Keratinocyte (primary cell): ENCODE data around the gene NTN1. TPM values are rescaled to one million over a fixed set of nuclear protein-coding genes. Genes with fewer than 3 reads are reported as not detected.

Experiments
- DNase-seq: peaks from one replicate; pipeline ENCODE4 v3.0.0-alpha.2; 2011; ENCODE audit warnings: low read depth, missing footprints, low spot score
- FAIRE-seq: peaks from 2 replicates; lab custom pipeline; 2011; peaks lifted over from hg19 to GRCh38; lab: Jason Lieb, UNC
- H2AFZ ChIP-seq: 2 replicates; pipeline ENCODE4 v1.6.0; 2012; ENCODE audit warnings: low read length, control low read depth, inconsistent platforms; ENCODE audit not compliant: control insufficient read depth
- H3K27ac ChIP-seq: 2 replicates; pipeline ENCODE4 v1.5.1; 2011; ENCODE audit warnings: low read length; ENCODE audit not compliant: control insufficient read depth, insufficient read depth
- H3K27me3 ChIP-seq: 3 replicates; pipeline ENCODE4 v1.6.0; 2011; ENCODE audit warnings: low read length; ENCODE audit not compliant: control insufficient read depth, insufficient read depth; ENCODE audit errors: extremely low read depth
- H3K36me3 ChIP-seq, 2 experiments: 2 replicates in 1 of 2; 3 replicates in 1 of 2; pipeline ENCODE4 v1.5.1; 2011; ENCODE audit warnings: low read length in 2 of 2, mild to moderate bottlenecking in 1 of 2; ENCODE audit not compliant: control insufficient read depth in 2 of 2, insufficient read depth in 2 of 2; ENCODE audit errors: extremely low read depth in 1 of 2
- H3K4me1 ChIP-seq: 3 replicates; pipeline ENCODE4 v1.5.1; 2011; ENCODE audit warnings: low read length; ENCODE audit not compliant: control insufficient read depth, insufficient read depth; ENCODE audit errors: extremely low read depth
- H3K4me2 ChIP-seq: 3 replicates; pipeline ENCODE4 v1.6.0; 2011; ENCODE audit warnings: low read depth, low read length; ENCODE audit not compliant: control insufficient read depth, insufficient read depth; ENCODE audit errors: extremely low read depth
- H3K4me3 ChIP-seq, 3 experiments: fragments of 200-600 bp in 1 of 3; sonication (generic) in 1 of 3; 2 replicates in 2 of 3; 3 replicates in 1 of 3; pipeline ENCODE4 v1.5.1; 2011 to 2016; ENCODE audit warnings: low read length in 3 of 3, mild to moderate bottlenecking in 3 of 3, control low read depth in 2 of 3, inconsistent platforms in 1 of 3, low read depth in 1 of 3, mixed read lengths in 1 of 3, mixed run types in 1 of 3, moderate library complexity in 1 of 3; ENCODE audit not compliant: control insufficient read depth in 2 of 3, insufficient read depth in 2 of 3; ENCODE audit errors: extremely low read depth in 1 of 3
- H3K79me2 ChIP-seq: 2 replicates; pipeline ENCODE4 v1.6.0; 2012; ENCODE audit warnings: low read length; ENCODE audit not compliant: control insufficient read depth, insufficient read depth
- H3K9ac ChIP-seq: 3 replicates; pipeline ENCODE4 v1.6.0; 2011; ENCODE audit warnings: low read length; ENCODE audit not compliant: control insufficient read depth, insufficient read depth; ENCODE audit errors: extremely low read depth
- H3K9me1 ChIP-seq: 3 replicates; pipeline ENCODE4 v1.6.0; 2011; ENCODE audit warnings: low read length; ENCODE audit not compliant: control insufficient read depth, insufficient read depth; ENCODE audit errors: extremely low read depth
- H3K9me3 ChIP-seq: 2 replicates; pipeline ENCODE4 v1.5.1; 2012; ENCODE audit warnings: low read depth, low read length; ENCODE audit not compliant: control insufficient read depth
- H4K20me1 ChIP-seq: 3 replicates; pipeline ENCODE4 v1.6.0; 2011; ENCODE audit warnings: low read length; ENCODE audit not compliant: control insufficient read depth, insufficient read depth; ENCODE audit errors: extremely low read depth
- CTCF ChIP-seq, 3 experiments: IDR thresholded peaks in 1 of 3; conservative IDR thresholded peaks in 1 of 3; optimal IDR thresholded peaks in 1 of 3; 2 replicates in 2 of 3; 3 replicates in 1 of 3; pipeline versions ENCODE3 to v1.5.1; 2011; ENCODE audit warnings: low read length in 3 of 3, mild to moderate bottlenecking in 3 of 3, moderate library complexity in 2 of 3, control low read depth in 1 of 3, inconsistent platforms in 1 of 3; ENCODE audit not compliant: insufficient read depth in 2 of 3; ENCODE audit errors: extremely low read depth in 1 of 3
- EZH2 ChIP-seq: IDR thresholded peaks from one replicate; pipeline ENCODE4 v1.6.1; 2012; ENCODE audit warnings: inconsistent platforms, mild to moderate bottlenecking, low read length, moderate library complexity
- dilution Hi-C: fragments of 300-500 bp; cut with MboI; formaldehyde crosslinking; loops from one replicate; pipeline ENCODE4 v1.7.0; 2020; ENCODE audit warnings: low sequenced_read_pairs; ENCODE audit not compliant: extremely low pct_ligation_motif_present
- polyA plus RNA-seq, 5 experiments: library from polyadenylated mRNA; depleted of rRNA in 3 of 5; stranded (reverse) in 3 of 5; stranded (forward) in 1 of 5; unstranded in 1 of 5; fragments of >200 nt; gene quantifications; 1 replicate in 1 of 5; 2 replicates in 3 of 5; 3 replicates in 1 of 5; pipeline versions ENCODE4 v1.2.1 to v1.2.3, GENCODE V29; 2011 to 2012; ENCODE audit warnings: missing spikeins in 2 of 5, low read depth in 1 of 5, low replicate concordance in 1 of 5

The NTN1 gene
- polyA plus RNA-seq, 1 donor (not counting 4 experiments of a cell fraction or from before 2014, with no cell fraction given): 0.10 TPM

DNA sequence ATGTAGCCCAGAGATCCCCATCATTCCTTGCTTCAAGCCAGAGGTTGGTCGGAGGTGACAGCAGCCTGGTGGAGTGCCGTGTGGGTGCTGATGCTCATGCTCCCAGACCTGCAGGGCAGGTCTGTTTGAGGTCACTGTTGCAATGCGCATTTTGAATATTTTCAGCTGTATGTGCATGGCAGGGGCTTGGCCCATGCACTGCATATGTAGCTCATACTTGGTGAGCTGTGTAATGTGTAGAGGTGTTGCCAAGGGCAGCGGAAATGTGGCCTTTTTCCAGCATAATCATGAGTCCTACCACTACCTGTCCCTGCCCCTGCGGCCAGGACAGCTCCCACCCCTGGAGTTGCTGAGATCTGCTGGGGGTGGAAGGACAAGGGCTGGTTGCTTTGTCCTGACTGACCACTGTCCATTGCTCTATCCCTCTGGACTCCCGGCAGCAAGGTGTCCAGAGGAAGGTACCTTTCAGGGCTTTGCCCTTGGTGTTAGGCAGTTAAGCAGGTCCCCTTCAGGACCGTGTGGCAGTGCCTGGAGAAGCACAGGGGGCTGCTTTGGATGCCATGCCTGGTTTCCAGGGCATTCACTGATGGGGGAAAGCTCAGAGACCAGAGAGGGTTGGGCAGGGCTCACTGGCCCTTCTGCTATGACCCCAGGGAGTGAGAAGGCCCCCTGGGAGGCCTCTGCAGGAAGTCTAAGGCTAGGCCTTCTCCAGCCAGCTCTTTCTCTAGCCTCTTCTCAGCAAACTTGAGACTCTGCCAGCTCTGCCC lies 215.2 kb downstream of the NTN1 start:
- DNase-seq (no peak), FAIRE-seq (no peak)
- Histone ChIP-seq H3K27me3 (peaks cover 7% of the 10 kb centered on the region), H3K27ac (no peak overlapping the region), H3K9ac (no peak overlapping the region), H3K9me1 (no peaks in the 10 kb centered on the region), H3K36me3 (no peaks in the 10 kb centered on the region), H2AFZ (no peak overlapping the region), H3K4me3 (no peak overlapping the region), H3K4me1 (peaks cover 5% of the 10 kb centered on the region), H3K79me2 (no peaks in the 10 kb centered on the region), H3K4me2 (no peak overlapping the region), H4K20me1 (no peaks in the 10 kb centered on the region), H3K9me3 (no peaks in the 10 kb centered on the region)
- TF ChIP-seq CTCF (optimal IDR thresholded peaks at IDR 0.05 in 1 of 3, IDR thresholded peaks at IDR 0.05 in 1 of 3, conservative IDR thresholded peaks at IDR 0.05 in 1 of 3; ENCODE audit: extremely low read depth in 1 of 3, insufficient read depth in 2 of 3, low read length in 3 of 3) (no peak), EZH2 (no peak)
- dilution Hi-C loops: no loop called here

GRCh38 chr17:9237053-9237410 lies 215.7 kb downstream of the NTN1 start:
- no peak for DNase-seq
- peaks cover 5% of the 10 kb centered on the region for H3K4me1 ChIP-seq
- H2AFZ ChIP-seq: no peak overlapping the region
- no peaks in the 10 kb centered on the region for H4K20me1 ChIP-seq
- H3K27ac ChIP-seq: no peak overlapping the region
- TF ChIP-seq EZH2 (no peak), CTCF (optimal IDR thresholded peaks at IDR 0.05 in 1 of 3, IDR thresholded peaks at IDR 0.05 in 1 of 3, conservative IDR thresholded peaks at IDR 0.05 in 1 of 3; ENCODE audit: extremely low read depth in 1 of 3, insufficient read depth in 2 of 3, low read length in 3 of 3) (no peak)
- H3K9me1 ChIP-seq: no peaks in the 10 kb centered on the region
- H3K9me3 ChIP-seq: no peaks in the 10 kb centered on the region
- H3K36me3 ChIP-seq: no peaks in the 10 kb centered on the region
- no peak overlapping the region for H3K9ac ChIP-seq
- no peak overlapping the region for H3K4me3 ChIP-seq
- no peaks in the 10 kb centered on the region for H3K79me2 ChIP-seq
- no peak overlapping the region for H3K4me2 ChIP-seq
- peaks cover 7% of the 10 kb centered on the region for H3K27me3 ChIP-seq
- dilution Hi-C loops: no loop called here
- no peak for FAIRE-seq
